Skeletal muscle tissue (tissue), 4 donors: ENCODE data around the gene CCL1. TPM values are rescaled to one million over a fixed set of nuclear protein-coding genes. Genes with fewer than 3 reads are reported as not detected.

Source experiments
- H3K27ac ChIP-seq: one replicate; pipeline ENCODE4 v1.7.0; 2013; ENCODE audit warnings: mild to moderate bottlenecking, low read depth, low read length, inconsistent platforms
- H3K27me3 ChIP-seq, 3 donors: one replicate each; pipeline ENCODE4 v1.7.0; 2013; ENCODE audit warnings: low read length in 3 of 3; ENCODE audit not compliant: control insufficient read depth in 3 of 3, insufficient read depth in 3 of 3
- H3K36me3 ChIP-seq, 3 donors: one replicate each; pipeline ENCODE4 v1.7.0; 2013; ENCODE audit warnings: low read length in 3 of 3; ENCODE audit not compliant: control insufficient read depth in 3 of 3, insufficient read depth in 3 of 3
- H3K4me1 ChIP-seq, 3 donors: one replicate each; pipeline ENCODE4 v1.7.0; 2013; ENCODE audit warnings: low read length in 3 of 3, mild to moderate bottlenecking in 3 of 3; ENCODE audit not compliant: control insufficient read depth in 3 of 3, insufficient read depth in 3 of 3
- H3K4me3 ChIP-seq, 3 donors: one replicate each; pipeline ENCODE4 v1.7.0; 2013; ENCODE audit warnings: low read length in 3 of 3
- H3K9ac ChIP-seq, 3 donors: one replicate each; pipeline ENCODE4 v1.7.0; 2013; ENCODE audit warnings: low read length in 3 of 3, mild to moderate bottlenecking in 3 of 3, moderate library complexity in 2 of 3, low read depth in 1 of 3
- H3K9me3 ChIP-seq, 3 donors: one replicate each; pipeline ENCODE4 v1.7.0; 2013; ENCODE audit warnings: low read length in 3 of 3; ENCODE audit not compliant: control insufficient read depth in 3 of 3
- total RNA-seq: library from RNA; depleted of rRNA; stranded (reverse); fragments of >200 nt; gene quantifications from one replicate; pipeline ENCODE4 v1.2.3, GENCODE V29; 2014
- donor health status: Osteomylitis.

CCL1 gene, protein sequence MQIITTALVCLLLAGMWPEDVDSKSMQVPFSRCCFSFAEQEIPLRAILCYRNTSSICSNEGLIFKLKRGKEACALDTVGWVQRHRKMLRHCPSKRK
- not detected for total RNA-seq

- Histone ChIP-seq H3K4me1 (peaks cover 0 to 6% (median 0%) of the 10 kb centered on the region in 3 donors), H3K36me3 (no peaks in the 10 kb centered on the region), H3K9me3 (no peaks in the 10 kb centered on the region), H3K27ac (no peak within 1 kb of the TSS), H3K9ac (no peak within 1 kb of the TSS), H3K27me3 (peaks cover 6 to 24% (median 14%) of the 10 kb centered on the region in 3 donors), H3K4me3 (no peak within 1 kb of the TSS)
Measured at GRCh38 chr17:34363183-34363661, at the start of gene CCL1. Gene CCL1, minus strand, starts transcription at chr17:34363233. Its CDS starts 72 bp downstream, at chr17:34363161.

DNA sequence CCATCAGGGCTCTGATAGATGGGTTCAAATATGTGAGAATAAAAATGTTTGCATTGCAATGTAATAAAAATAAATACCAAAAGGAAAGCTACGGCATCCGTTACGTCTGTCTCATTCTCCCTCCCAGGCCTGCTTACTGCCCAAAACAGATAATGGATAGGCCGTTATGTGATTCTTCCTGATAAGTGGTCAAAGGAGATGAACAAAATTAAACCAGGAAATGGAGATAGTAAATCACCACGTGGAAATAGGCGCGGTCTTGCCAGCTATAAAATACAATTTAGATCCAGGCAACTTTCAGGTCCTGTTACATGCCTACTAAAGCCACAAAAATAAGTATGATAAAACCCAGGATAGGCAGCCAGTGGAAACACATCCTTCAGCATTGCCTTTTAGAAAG, 49.5 kb upstream of the CCL1 start:
- H3K36me3 ChIP-seq: no peaks in the 10 kb centered on the region
- no peaks in the 10 kb centered on the region for H3K9me3 ChIP-seq
- no peak overlapping the region for H3K4me3 ChIP-seq
- H3K9ac ChIP-seq: no peak overlapping the region
- H3K4me1 ChIP-seq: no peaks in the 10 kb centered on the region
- peaks cover 25 to 68% (median 40%) of the 10 kb centered on the region in 3 donors for H3K27me3 ChIP-seq
- no peak overlapping the region for H3K27ac ChIP-seq

GRCh38 chr17:34411646-34412421, 48.8 kb upstream of the CCL1 start:
- H3K9ac ChIP-seq: no peak overlapping the region

DNA sequence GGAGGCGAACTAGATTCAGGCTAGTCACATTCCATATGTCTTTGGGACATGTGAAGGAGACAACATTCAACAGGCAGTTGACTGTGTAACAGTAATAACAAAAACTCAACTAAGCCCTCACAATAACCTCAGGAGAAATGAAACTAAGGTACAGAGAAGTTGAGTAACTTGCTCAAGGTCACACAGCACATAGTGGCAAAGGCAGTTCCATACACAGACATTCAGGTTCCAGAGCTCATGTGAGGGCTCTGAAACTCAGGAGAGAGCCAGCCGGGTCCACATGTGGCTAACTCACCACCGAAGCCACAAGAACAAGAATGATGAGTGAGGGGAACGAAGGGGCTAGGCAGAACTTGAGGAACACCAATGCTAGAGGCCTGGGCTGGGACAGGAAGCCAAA, 46.3 kb upstream of the CCL1 start:
- no peak overlapping the region for H3K27ac ChIP-seq
- H3K9me3 ChIP-seq: no peaks in the 10 kb centered on the region
- no peaks in the 10 kb centered on the region for H3K4me1 ChIP-seq
- no peaks in the 10 kb centered on the region for H3K36me3 ChIP-seq
- H3K4me3 ChIP-seq: no peak overlapping the region
- H3K27me3 ChIP-seq: peaks cover 27 to 56% (median 32%) of the 10 kb centered on the region in 3 donors
- no peak overlapping the region for H3K9ac ChIP-seq

More at GRCh38 chr17:34411646-34412421, 48.8 kb upstream of the CCL1 start:
- peaks cover 27 to 70% (median 40%) of the 10 kb centered on the region in 3 donors for H3K27me3 ChIP-seq
- H3K36me3 ChIP-seq: no peaks in the 10 kb centered on the region
- H3K27ac ChIP-seq: no peak overlapping the region
- no peaks in the 10 kb centered on the region for H3K4me1 ChIP-seq
- no peak overlapping the region for H3K4me3 ChIP-seq
- no peaks in the 10 kb centered on the region for H3K9me3 ChIP-seq

DNA sequence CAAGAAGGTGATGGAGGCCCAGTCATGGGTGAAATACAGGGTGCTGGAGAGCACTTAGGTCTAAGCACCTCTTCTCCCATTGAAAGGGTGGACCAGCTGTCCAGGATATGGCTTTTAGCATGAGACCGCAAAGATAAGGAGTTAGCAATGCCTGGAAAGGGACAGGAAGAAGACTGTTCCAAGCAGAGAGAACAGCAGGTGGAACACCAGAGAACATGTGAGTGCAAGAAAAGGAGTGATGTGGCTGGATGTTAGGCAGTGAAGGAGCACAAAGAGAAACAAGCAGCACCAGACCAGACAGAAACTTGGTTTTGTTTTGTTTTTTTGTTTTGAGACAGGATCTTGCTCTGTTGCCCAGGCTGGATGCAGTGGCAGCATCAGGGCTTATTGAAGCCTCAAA, 45.4 kb upstream of the CCL1 start:
- Histone ChIP-seq H3K9ac (no peak overlapping the region), H3K4me3 (no peak overlapping the region), H3K9me3 (no peaks in the 10 kb centered on the region), H3K4me1 (no peaks in the 10 kb centered on the region), H3K27ac (no peak overlapping the region), H3K27me3 (peaks cover 24 to 47% (median 25%) of the 10 kb centered on the region in 3 donors), H3K36me3 (no peaks in the 10 kb centered on the region)

DNA sequence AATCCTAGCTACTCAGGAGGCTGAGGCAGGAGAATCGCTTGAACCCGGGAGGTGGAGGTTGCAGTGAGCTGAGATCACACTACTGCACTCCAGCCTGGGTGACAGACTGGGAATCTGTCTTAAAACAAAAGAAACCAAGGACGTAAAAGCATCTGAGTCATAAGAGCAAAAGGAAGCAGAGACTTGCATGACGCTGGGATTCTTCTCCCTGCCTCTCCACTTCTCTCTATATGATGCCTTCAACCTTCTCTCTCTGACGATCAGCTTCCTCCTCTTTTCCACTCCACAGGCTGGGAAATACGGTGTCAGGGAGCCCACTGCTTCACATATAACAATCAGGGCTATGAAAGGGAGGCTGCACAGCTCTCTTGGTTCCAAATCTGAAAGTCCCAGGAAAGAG, 43.2 kb upstream of the CCL1 start:
- no peak overlapping the region for H3K9ac ChIP-seq
- H3K27ac ChIP-seq: no peak overlapping the region
- H3K27me3 ChIP-seq: peaks cover 18 to 32% (median 22%) of the 10 kb centered on the region in 3 donors
- no peaks in the 10 kb centered on the region for H3K9me3 ChIP-seq
- H3K4me1 ChIP-seq: no peaks in the 10 kb centered on the region
- H3K4me3 ChIP-seq: no peak overlapping the region
- H3K36me3 ChIP-seq: no peaks in the 10 kb centered on the region

- Histone ChIP-seq H3K27me3 (peaks cover 7 to 12% (median 8%) of the 10 kb centered on the region in 3 donors), H3K27ac (no peak overlapping the region), H3K4me3 (no peak overlapping the region), H3K9ac (no peak overlapping the region), H3K9me3 (no peaks in the 10 kb centered on the region), H3K4me1 (no peaks in the 10 kb centered on the region), H3K36me3 (no peaks in the 10 kb centered on the region)
Measured at GRCh38 chr17:34403006-34403405, 40.0 kb upstream of the CCL1 start.

- peaks cover 0 to 10% (median 3%) of the 10 kb centered on the region in 3 donors for H3K27me3 ChIP-seq
- H3K9me3 ChIP-seq: no peaks in the 10 kb centered on the region
- no peak overlapping the region for H3K4me3 ChIP-seq
- H3K9ac ChIP-seq: no peak overlapping the region
- H3K4me1 ChIP-seq: no peaks in the 10 kb centered on the region
- H3K36me3 ChIP-seq: no peaks in the 10 kb centered on the region
- H3K27ac ChIP-seq: no peak overlapping the region
Measured at GRCh38 chr17:34401165-34401564, 38.1 kb upstream of the CCL1 start.

GRCh38 chr17:34400301-34400931, 37.4 kb upstream of the CCL1 start:
- no peak overlapping the region for H3K9ac ChIP-seq
- H3K27me3 ChIP-seq: peaks cover 0 to 10% (median 2%) of the 10 kb centered on the region in 3 donors
- no peaks in the 10 kb centered on the region for H3K4me1 ChIP-seq
- no peaks in the 10 kb centered on the region for H3K36me3 ChIP-seq
- no peaks in the 10 kb centered on the region for H3K9me3 ChIP-seq
- no peak overlapping the region for H3K27ac ChIP-seq
- no peak overlapping the region for H3K4me3 ChIP-seq

DNA sequence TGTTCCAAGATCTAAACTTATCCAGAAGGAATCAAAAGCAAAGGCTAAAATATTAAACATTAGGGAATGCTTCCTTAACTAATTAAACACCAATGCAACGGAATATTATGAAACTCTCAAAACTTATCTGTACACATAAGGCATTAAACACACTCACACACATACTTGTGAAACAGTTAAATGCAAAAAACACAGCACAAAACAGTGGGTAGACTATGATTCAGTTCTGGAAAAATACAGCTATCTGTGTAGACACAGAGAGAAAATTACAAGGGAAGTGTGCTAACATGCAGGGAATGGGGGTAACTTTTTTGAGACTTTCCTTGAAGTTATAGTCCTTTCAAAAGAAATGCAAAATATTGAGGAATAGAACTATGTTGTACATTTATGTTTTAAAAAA, 36.7 kb upstream of the CCL1 start:
- H3K27ac ChIP-seq: no peak overlapping the region
- no peaks in the 10 kb centered on the region for H3K9me3 ChIP-seq
- no peaks in the 10 kb centered on the region for H3K4me1 ChIP-seq
- no peak overlapping the region for H3K9ac ChIP-seq
- peaks cover 0 to 10% (median 2%) of the 10 kb centered on the region in 3 donors for H3K27me3 ChIP-seq
- no peaks in the 10 kb centered on the region for H3K36me3 ChIP-seq
- no peak overlapping the region for H3K4me3 ChIP-seq
